DMS114 treated with DMSO at 0.1 percent for 48 hours (cell line): ENCODE measurements around the gene STPG3.

ENCODE experiments used
- DNase-seq: peaks from one replicate; lab custom pipeline; 2025; ENCODE audit not compliant: unreplicated experiment; lab: John Stamatoyannopoulos, UW

Gene STPG3

DNA sequence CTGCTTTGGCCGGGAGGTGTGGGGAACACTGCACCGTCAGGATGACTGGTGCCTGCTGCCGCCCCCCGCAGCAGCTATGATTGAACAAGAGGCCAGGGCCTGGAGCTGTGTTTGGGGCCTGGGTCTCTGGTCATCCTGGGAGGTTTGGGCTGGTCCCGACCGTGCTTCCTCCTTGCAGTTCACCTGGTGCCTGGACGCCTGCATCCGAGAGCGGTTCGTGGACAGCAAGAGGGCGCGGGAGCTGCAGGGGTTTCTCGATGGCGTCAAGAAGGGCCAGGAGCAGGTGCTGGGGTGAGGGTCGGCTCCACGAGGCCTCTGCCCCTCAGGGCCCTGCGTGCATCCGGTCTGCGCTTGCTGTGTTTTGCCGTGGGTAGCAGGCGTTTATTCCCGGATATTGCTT lies 13.0 kb downstream of the STPG3 start:
- DNase-seq = no peak

DNA sequence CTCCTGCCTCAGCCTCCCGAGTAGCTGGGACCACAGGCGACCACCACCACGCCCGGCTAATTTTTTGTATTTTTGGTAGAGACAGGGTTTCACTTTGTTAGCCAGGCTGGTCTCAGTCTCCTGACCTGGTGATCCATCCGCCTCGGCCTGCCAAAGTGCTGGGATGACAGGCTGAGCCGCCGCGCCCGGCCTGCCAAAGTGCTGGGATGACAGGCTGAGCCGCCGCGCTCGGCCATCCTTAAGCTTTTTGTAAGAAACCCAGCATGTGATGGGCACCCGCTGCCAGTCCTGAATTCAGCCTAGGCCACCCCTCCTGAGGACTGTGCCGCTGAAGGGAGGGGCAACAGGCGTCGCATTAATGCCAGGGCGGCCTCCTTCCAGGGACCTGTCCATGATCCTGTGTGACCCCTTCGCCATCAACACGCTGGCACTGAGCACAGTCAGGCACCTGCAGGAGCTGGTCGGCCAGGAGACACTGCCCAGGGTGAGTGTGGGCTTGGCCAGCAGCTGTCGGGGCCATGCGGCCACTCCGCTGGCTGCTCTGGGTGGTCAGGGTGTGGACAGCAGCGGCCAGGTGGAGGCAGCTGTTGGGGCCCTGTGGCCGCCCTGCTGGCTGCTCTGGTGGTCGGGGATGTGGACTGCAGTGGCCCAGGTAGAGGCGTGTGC lies 14.5 kb downstream of the STPG3 start:
- no peak for DNase-seq

DNA sequence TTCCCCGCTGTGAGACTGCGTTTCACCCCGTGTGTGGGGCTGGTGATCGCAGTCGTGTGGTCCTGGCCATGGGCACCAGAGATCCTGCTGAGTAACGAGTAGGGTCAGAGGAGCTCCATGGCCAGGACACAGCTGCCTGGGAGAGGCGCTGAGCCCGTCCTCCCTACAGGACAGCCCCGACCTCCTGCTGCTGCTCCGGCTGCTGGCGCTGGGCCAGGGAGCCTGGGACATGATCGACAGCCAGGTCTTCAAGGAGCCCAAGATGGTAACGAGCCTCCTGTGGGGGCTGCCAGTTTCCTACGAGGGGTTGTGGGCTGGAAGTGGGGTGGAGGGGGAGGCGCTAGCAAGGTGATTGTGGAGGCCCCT lies 15.1 kb downstream of the STPG3 start:
- no peak for DNase-seq

DNA sequence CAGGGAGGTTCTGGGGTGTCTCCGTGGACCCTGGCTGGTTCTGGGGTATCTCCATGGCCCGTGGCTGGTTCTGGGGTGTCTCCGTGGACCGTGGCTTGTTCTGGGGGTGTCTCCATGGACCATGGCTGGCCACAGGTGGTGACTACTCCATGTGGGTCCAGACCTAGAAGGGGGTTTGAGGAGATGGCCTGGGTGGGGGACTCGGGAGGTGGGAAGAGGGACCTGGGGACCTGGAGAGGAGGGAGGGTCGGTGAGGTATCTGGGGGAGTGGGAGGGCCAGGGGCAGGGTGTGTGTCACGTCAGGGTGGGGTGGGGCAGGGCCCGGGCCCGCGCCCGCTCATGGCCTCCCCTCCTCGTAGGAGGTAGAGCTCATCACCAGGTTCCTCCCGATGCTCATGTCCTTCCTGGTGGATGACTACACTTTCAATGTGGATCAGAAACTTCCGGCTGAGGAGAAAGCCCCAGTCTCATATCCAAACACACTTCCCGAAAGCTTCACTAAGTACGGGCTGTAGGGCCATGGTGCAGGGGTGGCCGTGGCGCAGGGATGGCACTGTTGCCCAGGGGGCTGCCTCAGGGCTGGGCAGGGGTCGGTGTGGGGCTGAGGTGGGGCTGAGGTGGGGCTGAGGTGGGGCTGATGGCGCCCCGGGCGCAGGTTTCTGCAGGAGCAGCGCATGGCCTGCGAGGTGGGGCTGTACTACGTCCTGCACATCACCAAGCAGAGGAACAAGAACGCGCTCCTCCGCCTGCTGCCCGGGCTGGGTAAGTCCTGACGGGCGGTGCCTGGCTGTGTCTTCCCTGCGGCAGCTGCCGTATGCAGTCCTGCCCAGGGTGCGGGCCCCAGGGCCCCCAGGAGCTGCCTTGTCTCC lies 15.7 kb downstream of the STPG3 start:
- no peak for DNase-seq

DNA sequence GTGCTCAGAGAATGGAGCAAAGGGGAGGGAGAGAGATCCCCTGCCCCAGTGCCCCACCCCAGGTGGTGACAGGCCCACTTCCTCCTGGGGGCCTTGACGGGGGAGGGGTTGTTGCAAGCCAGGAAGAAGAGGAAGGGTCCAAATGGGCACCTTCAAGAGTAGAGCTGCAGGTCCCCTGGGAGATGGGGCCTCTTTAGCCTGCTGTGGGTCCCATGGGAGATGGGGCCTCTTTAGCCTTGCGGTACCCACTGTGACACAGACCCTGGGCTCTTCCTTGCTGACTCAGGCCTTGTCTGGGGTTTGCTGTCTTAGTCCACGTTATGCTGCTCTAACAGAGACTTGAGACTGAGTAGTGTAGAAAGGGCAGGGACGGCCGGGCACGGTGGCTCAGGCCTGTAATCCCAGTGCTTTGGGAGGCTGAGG lies 16.9 kb downstream of the STPG3 start:
- DNase-seq = no peak

DNA sequence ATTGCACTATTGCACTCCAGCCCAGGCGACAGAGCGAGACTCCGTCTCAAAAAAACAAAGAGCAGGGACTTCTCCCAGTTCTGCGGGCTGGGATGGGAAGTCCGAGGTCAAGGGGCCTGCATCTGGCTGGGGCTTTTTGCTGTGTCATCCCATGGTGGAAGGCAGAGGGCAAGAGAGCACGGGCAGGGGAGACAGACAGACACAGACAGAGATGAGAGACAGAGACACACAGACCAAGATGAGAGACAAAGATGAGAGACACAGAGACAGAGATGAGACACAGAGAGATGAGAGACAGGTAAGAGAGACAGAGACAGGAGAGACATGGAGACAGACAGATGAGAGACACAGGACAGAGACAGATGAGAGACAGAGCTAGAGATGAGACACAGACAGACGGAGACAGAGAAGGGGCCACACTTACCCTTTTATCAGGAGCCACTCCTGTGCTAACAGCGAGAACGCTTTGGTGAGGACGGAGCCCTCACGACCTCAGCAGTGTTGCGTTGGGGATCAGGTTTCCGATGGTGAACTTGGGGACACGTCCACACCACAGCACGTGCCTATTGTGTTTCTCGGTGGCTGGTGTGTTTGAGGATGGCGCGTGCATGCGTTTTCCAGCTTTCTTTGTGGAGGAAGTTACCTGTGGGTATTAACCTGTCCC lies 17.6 kb downstream of the STPG3 start:
- DNase-seq = no peak

DNA sequence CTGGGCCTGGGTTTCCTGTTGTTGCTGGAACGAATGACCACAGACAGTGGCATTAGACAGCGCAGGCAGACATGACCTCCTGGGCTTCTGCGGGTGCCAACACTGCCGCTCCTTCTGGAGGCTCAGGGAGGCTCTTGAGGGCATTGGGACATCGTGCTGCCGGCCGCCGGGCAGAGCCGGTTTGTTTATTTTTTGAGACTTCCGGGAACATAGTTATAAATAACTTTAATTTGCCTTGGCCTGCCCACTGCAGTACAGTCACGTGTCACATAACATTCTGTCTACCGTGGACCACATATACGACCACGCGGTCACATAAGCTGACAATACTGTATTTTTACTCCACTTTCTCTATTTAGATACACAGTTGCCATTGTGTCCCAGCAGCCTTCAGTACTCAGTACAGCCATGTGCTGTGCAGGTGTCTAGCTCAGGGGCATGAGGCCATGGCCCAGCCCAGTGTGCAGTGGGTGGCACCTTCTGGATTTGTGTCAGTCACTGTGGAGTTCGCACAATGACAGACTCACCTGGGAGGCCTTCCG lies 18.2 kb downstream of the STPG3 start:
- no peak for DNase-seq

DNA sequence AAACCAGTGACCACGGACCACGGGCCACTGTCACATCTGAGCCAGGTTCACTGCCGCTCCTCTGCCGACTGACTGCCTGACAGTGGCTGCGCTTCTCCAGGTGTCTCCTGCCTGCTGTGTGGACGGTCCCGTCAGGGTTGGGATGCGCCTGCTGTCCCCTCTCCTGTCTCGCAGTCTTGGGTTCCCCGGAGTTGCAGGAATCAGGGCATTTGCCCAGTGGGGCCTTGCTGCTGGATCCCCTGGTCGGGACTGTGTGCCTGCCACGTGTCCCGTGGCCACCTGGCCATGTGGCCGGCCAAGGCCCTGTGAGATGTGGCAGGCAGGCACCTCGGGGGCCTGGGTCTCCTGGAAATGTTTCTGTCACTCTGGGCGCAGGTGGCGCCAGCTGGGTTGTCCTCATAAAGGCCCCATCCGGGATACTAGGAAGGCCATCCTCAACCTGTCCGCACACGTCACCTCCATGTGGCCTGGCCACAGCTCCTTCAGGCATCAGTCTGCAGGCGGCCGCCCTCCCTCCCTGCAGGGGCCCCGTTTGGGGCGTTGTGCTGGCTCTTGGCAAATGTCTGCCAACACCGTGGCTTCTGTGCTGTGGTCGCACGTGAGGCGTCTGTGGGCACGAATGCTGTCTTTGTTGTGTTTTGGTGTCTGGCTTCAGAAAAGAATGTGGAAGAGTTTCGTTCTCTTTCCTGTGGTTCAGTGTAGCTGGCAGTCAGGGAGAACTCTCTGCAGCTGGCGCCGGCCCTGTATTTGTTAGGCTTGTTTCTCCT lies 20.0 kb downstream of the STPG3 start:
- no peak for DNase-seq

DNA sequence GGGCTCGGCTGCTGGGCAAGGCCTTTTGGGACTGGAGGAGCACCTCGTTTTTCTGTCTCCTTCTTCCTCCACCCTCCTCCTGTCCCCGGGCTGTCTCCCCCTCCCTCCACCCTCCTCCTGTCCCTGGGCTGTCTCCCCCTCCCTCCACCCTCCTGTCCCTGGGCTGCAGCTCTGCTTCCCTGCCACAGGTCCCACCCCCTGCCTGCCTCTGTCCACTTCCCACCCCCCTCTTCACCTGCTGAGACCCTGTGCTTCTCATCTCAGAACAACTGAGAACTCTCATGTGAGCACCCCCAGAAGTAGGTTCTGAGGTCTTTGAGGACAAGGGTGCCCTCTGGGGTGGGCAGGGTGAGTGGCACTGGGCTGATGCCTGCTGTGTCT lies 20.6 kb downstream of the STPG3 start:
- no peak for DNase-seq

DNA sequence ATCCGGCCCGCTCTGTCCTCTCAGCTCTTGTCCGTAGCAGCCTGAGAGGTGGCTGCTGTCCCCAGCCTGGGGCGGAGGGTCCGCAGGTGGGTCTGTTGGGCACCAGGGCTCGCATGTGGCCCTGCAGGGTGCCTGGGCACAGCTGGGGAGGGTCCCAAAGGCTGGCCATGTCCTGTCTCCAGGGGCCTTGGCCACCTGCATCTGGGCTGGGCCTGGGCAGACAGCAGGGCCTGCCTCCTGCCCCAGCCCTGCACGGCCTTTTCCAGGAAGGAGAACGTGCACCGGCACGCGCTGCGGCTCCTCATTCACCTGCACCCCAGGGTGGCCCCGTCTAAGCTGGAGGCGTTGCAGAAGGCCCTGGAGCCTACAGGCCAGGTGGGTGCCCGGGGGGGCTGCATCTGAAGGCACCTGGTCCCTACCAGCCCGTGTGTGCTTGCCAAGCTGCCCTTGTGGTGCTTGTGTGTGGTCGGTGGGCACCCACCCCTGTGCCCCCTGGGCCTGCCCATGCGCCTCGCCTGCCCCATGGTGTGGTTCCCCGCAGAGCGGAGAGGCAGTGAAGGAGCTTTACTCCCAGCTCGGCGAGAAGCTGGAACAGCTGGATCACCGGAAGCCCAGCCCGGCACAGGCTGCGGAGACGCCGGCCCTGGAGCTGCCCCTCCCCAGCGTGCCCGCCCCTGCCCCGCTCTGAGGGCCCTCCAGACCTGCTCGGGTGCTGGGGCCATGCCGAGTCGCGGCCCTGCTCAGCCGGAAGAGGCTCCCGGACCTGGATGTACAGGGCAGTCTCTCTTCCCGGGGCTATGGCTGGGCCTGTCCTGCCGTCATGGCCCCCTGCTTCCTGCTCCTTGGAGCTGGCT lies 21.4 kb downstream of the STPG3 start:
- no peak for DNase-seq

DNA sequence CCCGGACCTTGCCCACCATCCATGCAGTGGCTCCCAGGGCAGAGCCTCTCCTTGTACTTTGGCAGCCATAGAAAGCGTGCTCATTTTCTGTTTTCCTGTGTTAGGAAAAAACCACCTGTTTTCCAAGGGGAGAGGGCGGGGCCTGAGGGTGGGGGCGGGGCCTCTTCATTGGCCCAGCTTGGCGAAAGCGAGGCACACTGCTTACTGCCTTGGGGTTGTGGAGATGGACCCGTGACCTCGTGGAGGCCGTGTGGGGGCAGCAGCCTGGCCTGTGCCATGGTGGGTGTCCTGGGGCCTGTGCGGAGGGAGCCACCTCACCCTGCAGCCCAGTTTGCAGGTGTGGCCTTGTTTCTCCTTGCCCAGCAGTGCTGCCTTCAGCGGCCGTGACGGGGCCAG lies 22.0 kb downstream of the STPG3 start:
- no peak for DNase-seq

DNA sequence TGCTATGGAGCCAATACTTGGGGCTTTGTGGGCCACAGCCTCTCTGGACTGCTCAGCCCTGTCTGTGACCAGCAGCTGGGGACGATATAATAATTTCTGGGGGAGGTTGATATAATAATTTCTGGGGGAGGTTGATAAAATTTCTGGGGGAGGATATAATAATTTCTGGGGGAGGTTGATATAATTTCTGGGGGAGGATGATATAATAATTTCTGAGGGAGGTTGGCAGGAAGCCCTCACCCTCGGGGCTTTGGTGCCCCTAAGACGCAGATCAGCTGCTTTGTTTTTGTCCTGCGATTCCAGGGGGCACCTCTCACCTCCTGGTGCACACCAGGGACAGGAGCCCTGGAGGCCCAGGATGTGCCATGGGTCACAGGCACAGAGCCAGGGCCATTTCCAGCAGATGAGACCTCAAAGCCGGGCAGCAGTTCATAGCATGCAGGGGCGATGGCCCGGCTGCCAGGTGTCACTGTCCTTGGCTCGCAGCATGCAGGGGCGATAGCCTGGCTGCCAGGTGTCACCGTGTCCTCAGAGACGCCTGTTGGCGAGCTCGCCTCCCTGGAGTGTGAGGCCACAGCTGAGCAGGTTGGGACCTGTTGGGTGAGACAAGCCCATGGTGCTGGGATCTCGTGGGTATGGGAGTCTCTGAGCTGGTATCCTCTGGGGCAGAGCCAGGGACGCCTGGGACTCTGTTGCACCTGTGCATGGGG lies 22.7 kb downstream of the STPG3 start:
- DNase-seq = no peak

DNA sequence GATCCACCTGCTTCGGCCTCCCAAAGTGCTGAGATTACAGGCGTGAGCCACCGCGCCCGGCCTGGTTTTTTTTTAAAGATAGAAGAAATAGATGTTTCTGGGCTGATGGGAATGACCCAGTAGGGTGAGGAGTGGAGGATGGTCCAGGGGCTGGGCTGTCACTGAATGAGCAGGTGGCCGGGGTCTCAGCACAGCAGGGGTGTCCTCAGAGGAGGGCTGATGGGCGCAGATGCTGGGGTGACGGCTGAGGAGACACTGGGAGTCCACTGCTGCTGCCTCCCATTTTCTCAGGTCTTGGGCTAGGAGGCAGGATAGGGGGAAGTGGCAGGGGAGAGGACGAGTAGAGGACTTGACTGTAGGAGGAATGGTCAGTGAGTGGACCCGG lies 24.1 kb downstream of the STPG3 start:
- DNase-seq = no peak

DNA sequence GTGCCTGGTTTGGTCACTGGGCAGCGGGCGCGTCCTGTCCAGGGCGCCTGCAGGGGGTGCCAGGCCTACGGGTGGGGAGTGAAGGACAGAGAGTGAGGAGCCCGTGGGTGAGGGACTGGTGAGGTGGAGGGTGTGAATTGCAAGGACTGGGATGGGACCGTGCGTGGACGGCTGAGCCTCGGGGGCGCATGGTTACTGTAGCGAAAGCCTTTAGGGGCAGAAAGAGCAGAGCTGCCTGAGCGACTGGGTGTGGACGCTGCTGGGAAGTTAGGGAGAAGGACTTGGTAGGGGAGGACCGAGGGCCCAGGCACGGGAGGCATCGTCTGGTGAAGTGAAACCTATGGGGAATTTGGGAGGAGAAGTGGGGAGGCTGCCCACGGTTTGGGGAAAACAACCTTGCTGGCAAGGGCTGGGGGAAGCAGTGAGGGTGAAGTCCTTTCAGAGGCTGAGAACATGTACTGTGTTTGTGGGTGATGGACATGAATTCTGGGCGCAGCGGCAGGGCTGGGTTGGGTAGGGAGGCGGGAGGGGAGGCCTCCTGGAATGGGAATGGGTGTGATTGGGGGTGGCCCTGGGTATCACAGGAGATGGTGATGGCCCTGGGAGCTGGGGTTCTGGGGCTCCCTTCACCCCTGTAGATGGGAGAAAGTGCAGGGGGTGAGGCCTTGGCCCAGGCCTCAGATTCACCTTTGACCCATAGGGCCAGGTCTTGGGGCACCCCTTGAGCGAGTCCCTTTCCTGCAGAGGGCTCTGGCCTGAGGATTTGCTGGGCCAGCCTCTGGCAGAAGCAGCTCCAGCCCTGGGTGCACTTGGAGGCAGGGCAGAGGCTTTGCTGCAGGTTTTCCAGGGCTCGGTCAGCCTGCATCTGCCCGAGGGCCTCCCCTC lies 24.7 kb downstream of the STPG3 start:
- no peak for DNase-seq

DNA sequence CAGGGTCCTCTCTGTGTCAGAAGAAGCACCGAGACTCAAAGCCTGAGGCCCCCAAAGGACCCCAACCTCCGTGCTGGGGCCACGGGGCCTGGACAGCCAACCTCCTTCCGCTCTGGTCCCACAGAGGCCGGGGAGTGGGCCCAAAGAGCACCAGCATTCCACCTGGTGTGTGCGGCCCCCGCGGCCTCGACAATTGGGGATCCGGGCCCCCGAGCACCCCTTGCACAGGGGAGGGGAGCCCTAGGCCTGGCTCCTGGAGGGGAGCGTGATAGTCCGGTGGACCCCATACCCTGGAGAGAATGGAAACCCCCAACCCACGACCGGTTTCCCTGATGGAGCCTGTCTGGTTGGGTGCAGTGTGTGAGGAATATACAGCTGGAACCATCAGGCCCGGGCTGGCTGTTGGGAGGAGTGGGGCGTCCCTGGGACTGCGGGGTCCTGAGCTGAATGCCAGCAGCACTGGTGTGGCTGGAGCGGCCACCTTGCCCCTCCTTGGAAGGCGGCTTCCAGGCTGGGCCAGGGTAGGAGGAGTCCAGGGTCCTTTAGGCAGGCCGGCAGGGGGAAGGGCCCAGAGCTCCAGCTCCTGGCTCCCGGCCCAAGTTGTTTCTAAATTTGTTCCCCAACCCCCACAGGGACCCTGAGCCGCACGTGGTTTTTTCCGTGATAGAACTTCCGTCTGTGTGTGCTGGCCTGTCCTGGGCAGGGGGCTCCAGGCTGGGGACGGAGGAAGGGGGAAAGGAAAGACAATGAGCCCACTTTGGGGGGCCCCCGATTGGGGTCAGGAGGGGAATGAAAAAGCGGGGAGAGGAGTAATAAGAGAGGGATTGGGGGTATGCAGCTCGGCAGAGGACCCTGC lies 25.6 kb downstream of the STPG3 start:
- DNase-seq = no peak

DNA sequence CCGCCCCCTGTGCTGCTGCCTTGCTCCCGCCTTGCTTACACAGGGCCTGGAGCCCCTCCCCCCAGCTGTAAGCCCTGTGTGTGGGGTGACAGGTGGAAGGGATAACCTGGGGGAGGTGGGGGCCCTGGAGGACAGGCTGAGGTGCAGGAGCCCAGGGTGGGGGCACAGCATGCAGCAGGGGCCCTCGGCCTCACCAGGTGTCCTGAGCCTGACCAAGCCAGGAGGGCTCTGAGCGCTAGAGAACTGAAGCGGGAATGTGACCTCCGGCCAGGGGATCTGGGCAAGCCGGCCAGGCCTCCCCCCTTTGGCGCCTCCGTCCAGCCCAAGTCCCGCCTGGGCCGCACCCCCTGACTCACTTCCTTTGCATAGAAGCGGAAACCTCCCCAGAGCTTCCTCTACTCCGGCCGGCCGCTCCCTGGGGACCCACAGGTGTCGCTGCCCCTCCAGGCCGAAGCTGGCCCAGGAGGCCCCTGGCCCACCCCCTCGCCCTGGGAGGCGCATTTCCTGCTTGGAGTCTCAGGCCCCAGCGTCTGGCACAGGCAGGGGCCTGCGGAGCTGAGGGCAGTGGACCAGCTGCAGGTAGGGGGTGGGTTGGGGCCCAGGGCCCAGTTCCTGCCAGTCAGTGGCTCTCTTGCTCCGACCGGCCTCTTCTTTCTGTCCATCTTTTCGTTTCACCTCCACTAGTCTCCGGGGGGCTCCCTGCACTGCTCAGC lies 26.4 kb downstream of the STPG3 start, which contains the start of gene TOR4A:
Gene TOR4A (plus strand): TSS at position 398 of the 713 bp plus-strand sequence. CDS start 964 bp downstream, outside the sequence.
- no peak for DNase-seq
